Ovary (tissue), 3 donors: ENCODE data around the gene GRXCR2.

Source experiments
- CTCF ChIP-seq, 3 donors: fragments of 450-650 bp in 2 of 3; fragments of 200-600 bp in 1 of 3; IDR thresholded peaks; one replicate each; pipeline versions ENCODE4 v1.5.1 to v1.8.0; 2016 to 2022; ENCODE audit warnings: antibody characterized with exemption in 3 of 3, mild to moderate bottlenecking in 1 of 3
- EP300 ChIP-seq: sonication (generic); formaldehyde crosslinking; IDR thresholded peaks from one replicate; pipeline ENCODE4 v1.6.1; 2017; ENCODE audit warnings: antibody characterized with exemption
- POLR2A ChIP-seq: fragments of 450-650 bp; IDR thresholded peaks from one replicate; pipeline ENCODE4 v1.6.1; 2017; ENCODE audit warnings: antibody characterized with exemption, mild to moderate bottlenecking, moderate library complexity
- donor health status: DM: no; HTN: no; CAD: no.

DNA sequence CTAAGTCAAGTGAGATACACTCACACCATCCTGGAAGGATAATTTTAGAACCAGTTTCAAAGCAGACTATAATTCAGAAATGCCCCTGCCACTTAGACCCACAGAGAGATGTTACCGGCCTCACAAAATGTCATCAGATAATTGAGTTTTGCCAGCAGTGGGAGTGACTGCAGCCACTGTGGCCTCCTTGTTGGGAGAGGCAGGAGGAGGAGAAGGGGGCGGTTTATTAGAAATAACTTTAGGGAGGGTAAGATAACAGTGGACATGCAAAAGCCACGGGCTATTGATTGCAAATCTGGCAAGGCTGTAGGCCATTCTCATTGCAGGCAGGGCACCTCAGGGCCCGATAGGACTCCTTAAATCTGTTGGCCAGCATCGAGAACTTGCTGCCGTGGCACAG, 13.4 kb downstream of the GRXCR2 start:
- TF ChIP-seq CTCF (IDR thresholded peaks at IDR 0.05) (no peak), POLR2A (no peak), EP300 (no peak)
